Raji (cell line): ENCODE measurements around the gene EHBP1L1.

ENCODE experiments used
- POLR2A ChIP-seq: IDR thresholded peaks from 2 replicates; pipeline ENCODE4 v1.6.1; 2011; ENCODE audit warnings: low read depth, low read length, control low read depth; ENCODE audit not compliant: insufficient read depth

EHBP1L1 gene

DNA sequence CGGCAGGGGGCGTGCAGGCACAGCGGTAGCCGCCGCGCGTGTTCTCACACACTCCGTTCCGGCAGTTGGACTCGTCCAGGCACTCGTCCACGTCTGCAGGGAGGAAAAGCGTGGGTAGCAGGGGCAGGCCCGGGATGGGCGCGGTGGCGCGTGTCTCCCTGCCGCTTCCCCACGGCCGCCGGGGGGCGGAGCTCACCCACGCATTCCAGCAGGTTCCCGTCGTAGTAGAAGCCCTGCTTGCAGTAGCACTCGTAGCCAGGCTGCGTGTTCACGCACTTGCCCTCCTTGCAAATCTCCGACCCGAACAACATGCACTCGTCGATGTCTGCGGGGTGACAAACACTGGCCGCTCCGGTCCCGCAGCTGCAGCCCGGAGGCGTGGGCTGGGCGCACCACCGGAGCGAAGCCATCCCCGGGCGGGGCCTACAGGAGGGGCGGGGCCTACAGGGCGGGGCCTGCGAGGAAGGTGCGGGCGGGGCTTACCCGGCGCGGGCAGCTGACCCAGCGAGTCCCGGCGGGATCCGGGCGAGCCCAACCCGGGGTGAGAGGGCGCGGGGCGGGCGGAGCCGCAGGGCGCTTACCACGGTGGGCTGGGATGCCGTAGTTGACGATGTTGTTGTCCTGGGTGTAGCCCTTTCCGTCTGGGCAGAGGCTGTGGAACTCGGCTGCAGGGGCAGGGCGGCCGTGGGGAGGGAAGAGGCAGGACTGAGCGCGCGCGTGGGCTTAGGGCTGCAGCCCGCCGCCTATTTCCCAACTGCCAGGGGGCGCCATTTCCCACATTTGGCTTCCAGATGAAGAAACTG, 35.4 kb upstream of the EHBP1L1 start:
- peak; percentile 75 for TF ChIP-seq POLR2A

DNA sequence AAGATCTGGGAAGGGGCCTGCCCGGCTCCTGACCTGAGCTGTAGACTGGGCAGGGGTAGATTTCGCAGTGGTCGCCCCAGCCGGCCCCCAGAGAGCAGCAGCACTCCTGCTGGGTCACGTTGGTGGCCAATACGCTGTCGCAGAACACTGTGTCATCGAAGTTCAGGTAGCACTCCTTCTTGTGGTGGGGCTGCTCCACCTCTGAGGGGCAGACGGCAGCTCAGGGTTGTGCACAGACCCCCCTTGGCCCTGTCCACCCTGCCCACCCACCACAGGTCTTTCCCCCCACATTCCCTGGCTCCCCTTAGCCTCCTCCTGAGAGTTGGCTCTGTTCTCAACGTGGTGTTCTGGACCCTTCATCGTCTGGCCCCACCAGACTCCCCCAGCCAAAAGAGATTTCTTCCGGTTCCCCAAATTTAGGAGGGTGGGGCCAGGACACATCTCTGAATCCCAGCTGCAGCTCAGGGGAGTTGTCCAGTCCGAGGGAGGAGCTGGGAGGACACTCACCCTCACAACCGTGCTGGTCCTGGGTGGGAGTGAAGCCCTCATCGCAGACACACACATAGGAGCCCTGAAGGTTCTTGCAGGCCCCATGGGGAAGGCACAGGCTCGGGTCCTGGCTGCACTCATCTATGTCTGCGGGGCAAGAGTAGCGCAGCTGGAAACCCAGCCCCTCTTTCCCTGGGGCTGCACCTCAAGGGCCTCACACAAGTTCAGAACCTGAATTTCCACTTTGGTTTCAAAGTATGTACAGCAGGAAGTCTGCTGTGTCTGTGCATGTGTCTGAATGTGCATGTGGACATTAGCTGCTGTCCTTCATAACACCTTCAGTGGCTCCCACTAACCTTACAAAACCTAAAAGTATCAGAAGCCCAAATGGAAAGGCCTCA, 34.5 kb upstream of the EHBP1L1 start:
- TF ChIP-seq POLR2A = no peak

DNA sequence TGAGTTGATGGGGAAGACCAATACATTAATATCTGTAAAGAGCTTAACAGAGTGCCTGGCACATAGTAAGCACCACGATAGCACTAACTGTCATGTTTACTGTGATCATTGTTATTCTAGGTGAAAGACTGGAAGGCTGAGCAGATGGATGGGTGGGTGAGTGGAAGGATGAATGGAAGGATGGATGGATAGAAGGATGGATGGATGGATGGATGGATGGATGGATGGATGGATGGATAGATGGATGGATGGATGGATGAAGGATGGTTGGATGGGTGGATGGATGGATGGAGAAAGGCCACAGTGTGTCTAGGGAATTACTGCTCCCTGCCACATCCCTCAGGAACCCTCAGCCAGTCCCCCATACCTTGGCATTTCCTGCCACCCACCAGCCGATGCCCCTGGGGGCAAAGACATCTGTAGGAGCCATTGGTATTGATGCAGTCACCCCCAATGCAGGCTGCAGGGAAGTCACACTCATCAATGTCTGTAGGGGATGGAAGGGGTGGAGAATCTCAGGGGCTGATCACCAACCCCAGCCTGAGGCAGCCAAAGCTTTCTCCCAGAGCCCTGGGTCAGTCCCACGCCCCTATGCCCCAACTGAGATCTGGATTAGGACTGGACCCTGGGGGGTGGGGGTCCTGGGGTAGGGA, 33.0 kb upstream of the EHBP1L1 start:
- TF ChIP-seq POLR2A = no peak

- TF ChIP-seq POLR2A = no peak
Measured at GRCh38 chr11:65545853-65546216, 30.0 kb upstream of the EHBP1L1 start.

GRCh38 chr11:65546217-65546958, 29.5 kb upstream of the EHBP1L1 start:
- peak; percentile 47; the same call in 1 of the 2 replicates for TF ChIP-seq POLR2A

- no peak for TF ChIP-seq POLR2A
Measured at GRCh38 chr11:65547446-65548125, 28.3 kb upstream of the EHBP1L1 start.

GRCh38 chr11:65548395-65548794, 27.5 kb upstream of the EHBP1L1 start:
- TF ChIP-seq POLR2A = no peak

GRCh38 chr11:65549096-65549495, 26.8 kb upstream of the EHBP1L1 start:
- no peak for TF ChIP-seq POLR2A

- peak; percentile 43 for TF ChIP-seq POLR2A
Measured at GRCh38 chr11:65551572-65552387, 24.1 kb upstream of the EHBP1L1 start.

GRCh38 chr11:65552388-65552951, 23.4 kb upstream of the EHBP1L1 start:
- TF ChIP-seq POLR2A = no peak

DNA sequence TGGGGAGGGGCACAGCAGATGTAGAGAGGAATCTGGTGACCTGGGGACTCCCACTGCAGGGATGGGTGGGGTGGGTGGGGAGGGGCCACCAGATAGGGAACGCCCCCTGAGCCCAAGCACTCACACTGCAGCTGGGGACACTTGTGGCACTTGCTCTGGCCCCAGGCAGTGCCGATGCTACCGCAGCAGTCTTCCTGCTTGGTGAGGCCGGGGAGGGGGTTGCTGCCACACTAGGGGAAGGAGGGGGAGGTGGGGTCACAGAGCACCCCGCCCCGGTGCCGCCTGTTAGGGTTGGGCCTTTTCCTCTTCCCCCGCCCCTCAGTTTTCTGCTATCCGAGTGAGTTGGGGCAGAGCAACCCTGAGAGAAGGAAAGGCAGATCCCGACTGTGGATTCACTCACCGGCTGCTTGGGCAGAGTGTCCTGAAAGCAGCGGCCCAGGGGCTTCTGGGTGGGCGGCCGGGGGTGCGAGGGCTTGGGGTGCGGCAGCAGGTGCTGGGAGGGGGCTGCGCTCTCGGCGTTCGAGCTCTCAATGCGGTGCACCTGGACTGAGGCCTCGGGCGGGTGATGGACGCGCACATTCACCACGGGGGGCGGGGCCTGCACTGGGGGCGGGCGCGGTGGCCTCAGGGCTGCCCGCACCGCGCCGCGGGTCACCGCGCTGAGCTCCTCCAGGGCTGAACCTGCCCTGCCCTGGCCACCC, 22.4 kb upstream of the EHBP1L1 start:
- no peak for TF ChIP-seq POLR2A

DNA sequence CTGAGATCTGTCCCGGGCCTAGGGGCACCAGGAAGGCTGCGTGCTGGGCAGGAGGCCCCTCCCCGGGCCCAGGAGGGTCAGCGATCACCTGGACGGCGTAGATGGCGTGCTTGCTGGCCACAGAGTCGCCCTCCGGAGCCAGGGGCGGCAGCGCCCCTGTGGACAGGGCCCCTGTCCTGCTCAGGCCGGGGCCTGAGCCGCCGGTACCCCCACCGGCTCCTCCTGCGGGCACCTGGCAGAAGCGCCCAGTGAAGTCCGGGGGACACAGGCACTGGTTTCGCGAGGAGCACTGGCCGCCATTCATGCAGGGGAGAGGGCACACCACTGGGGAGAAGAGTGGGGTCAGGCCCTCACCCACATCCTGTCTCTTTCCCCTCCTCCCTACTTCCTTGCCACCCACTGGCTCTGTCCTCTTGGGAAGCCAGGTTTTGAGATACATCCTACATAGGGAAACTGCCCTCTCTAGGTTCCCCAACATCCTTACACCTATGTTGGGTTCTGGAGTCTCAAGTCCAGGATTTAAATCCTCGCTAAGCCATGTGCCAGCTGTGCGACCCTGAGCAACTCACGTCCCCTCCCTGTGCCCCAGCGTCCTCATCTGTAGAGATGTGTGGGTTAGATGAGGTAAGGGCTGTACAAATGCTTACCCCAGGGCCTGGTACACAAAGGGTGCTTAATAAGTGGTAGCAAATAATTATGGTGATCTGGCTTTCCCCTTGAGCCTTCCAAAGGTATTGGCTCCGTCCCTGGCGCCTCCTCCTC, 21.6 kb upstream of the EHBP1L1 start:
- TF ChIP-seq POLR2A = no peak
